ENCODE data around the gene CEP128.
"Not testable (repeated sequence)": the region's sequence is repeated elsewhere in the genome, so short reads cannot be mapped to it uniquely, and the experiment has no call there.

CEP128 gene

DNA sequence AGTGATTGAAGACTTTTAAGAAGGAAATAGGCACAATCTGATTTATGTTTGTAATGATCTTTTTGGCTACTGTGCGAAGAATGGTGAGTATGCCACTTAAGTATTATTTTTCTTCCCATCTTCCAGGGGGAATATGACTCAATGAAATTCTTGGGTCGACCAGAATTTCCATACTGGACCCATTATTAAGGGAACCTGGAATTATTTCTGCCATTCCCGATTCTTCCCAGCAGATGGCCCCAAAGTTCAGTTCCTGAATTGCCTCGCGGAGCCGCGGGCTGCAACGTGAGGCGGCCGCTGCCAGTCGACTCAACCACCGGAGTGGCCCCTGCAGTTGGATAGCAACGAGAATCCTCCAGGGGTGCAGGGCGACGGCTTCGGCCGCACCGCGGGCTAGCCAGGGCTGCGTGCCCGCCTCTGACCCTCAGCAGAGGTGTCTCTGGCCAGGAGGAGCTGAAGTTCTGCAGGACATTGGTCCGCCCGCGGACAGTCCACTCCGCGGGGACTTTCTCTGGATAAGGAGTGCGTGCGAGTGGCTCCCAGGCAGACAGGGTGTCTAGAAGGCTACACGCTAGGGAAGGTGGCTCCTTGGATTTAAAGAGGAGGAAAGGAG lies 13.3 kb upstream of the CEP128 start:
- H3K4me3 ChIP-seq (ENCODE audit: low read depth, low read length), result peak overlapping the region; percentile 54
- TF ChIP-seq, protein P1, sequence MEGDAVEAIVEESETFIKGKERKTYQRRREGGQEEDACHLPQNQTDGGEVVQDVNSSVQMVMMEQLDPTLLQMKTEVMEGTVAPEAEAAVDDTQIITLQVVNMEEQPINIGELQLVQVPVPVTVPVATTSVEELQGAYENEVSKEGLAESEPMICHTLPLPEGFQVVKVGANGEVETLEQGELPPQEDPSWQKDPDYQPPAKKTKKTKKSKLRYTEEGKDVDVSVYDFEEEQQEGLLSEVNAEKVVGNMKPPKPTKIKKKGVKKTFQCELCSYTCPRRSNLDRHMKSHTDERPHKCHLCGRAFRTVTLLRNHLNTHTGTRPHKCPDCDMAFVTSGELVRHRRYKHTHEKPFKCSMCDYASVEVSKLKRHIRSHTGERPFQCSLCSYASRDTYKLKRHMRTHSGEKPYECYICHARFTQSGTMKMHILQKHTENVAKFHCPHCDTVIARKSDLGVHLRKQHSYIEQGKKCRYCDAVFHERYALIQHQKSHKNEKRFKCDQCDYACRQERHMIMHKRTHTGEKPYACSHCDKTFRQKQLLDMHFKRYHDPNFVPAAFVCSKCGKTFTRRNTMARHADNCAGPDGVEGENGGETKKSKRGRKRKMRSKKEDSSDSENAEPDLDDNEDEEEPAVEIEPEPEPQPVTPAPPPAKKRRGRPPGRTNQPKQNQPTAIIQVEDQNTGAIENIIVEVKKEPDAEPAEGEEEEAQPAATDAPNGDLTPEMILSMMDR (IDR thresholded peaks at IDR 0.05; ENCODE audit: low read depth, low read length), result peak; percentile 73

DNA sequence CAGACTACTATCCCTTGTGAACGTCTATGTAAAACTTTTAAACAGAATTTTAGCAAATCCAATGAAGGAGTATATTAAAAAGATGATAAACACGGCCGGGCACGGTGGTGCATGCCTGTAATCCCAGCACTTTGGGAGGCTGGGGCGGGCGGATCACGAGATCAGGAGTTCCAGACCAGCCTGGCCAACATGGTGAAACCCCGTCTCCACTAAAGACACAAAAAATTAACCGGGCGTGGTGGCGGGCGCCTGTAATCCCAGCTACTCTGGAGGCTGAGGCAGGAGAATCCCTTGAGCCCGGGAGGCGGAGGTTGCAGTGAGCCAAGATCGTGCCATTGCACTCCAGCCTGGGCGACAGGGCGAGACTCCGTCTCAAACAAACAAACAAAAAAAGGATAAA lies 11.7 kb upstream of the CEP128 start:
- not testable (repeated sequence) for H3K4me3 ChIP-seq (ENCODE audit: low read depth, low read length)

- no peak overlapping the region for H3K4me3 ChIP-seq (ENCODE audit: low read depth, low read length)
- TF ChIP-seq, protein P1 (IDR thresholded peaks at IDR 0.05; ENCODE audit: low read depth, low read length), result no peak
Measured at GRCh38 chr14:80951491-80951890, 10.0 kb upstream of the CEP128 start.

DNA sequence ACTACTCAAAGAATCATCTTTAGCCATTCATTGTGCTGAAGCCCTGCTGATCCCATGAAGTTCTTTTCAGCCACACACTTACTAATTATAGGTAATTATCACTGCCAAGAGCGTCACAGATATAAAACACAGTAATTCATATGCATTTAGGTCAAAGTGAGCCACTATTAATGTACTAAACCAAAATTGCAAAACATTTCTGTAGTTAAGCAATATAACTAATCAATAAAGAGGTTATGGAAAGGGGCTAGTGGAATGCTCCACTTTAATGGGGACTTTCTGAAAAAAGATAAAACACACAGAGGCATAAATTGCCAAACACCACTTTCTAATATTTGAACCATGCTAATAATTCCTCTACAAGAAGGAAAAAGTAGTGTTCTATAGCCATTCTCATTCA lies 6.8 kb upstream of the CEP128 start:
- H3K4me3 ChIP-seq (ENCODE audit: low read depth, low read length), result no peak overlapping the region
- TF ChIP-seq, protein P1 (IDR thresholded peaks at IDR 0.05; ENCODE audit: low read depth, low read length), result no peak

DNA sequence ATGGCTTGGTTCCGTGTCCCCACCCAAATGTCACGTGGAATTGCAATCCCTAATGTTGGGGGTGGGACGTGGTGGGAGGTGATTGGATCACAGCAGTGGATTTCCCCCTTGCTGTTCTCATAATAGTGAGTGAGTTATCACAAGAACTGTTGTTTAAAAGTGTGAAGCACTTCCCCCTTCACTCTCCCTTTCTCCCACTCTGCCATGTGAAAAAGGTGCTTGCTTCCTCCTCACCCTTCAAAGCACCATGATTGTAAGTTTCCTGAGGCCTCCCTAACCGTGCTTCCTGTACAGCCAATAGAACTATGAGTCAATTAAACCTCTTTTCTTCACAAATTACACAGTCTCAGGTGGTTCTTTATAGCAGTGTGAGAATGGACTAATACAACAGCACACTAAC lies 5.3 kb upstream of the CEP128 start:
- H3K4me3 ChIP-seq (ENCODE audit: low read depth, low read length), result no peak overlapping the region
- TF ChIP-seq, protein P1 (IDR thresholded peaks at IDR 0.05; ENCODE audit: low read depth, low read length), result no peak

GRCh38 chr14:80946187-80946586 lies 4.6 kb upstream of the CEP128 start:
- TF ChIP-seq, protein P1 (IDR thresholded peaks at IDR 0.05; ENCODE audit: low read depth, low read length), result no peak
- H3K4me3 ChIP-seq (ENCODE audit: low read depth, low read length), result no peak overlapping the region

- TF ChIP-seq, protein P1 (IDR thresholded peaks at IDR 0.05; ENCODE audit: low read depth, low read length), result no peak
- no peak overlapping the region for H3K4me3 ChIP-seq (ENCODE audit: low read depth, low read length)
Measured at GRCh38 chr14:80944861-80945617, 3.5 kb upstream of the CEP128 start.
